ENCODE data around the gene NR2F6.

The NR2F6 gene

DNA sequence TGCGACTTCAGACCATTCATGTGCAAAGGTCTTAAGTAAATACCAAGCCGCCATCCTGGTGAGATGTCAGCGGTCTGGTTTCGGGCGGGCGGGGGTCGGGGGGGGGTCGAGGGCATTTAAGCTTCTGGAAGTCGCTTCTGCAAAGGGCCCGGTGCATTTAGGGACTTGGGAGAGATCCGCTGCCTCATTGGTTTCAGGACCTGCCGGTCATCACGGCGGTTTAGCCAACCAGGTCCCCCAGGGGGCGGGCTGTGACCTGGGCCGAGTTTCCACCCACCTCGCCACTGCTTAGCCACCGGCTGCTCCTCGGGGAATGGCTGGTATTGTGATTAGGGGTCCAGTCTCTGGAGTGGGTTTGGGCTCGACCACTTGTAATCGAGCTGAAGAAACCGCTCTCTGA lies 43.8 kb upstream of the NR2F6 start:
- H3K4me3 ChIP-seq (ENCODE audit: low read depth, low read length), result no peak overlapping the region
- H3K79me2 ChIP-seq, result peaks cover 3% of the 10 kb centered on the region
- H3K4me2 ChIP-seq (ENCODE audit: low read length), result no peak overlapping the region
- H3K4me1 ChIP-seq, result no peaks in the 10 kb centered on the region
- H3K9me3 ChIP-seq (ENCODE audit: control insufficient read depth, low read length), result no peaks in the 10 kb centered on the region
- H3K27me3 ChIP-seq (ENCODE audit: control insufficient read depth, insufficient read depth, low read length), result no peaks in the 10 kb centered on the region
- H3K9ac ChIP-seq, result no peak overlapping the region
- no peaks in the 10 kb centered on the region for H3K36me3 ChIP-seq (ENCODE audit: control insufficient read depth, insufficient read depth, low read length)
- H3K27ac ChIP-seq, result no peak overlapping the region
- H2AFZ ChIP-seq, result no peak overlapping the region
- TF ChIP-seq, protein P1, sequence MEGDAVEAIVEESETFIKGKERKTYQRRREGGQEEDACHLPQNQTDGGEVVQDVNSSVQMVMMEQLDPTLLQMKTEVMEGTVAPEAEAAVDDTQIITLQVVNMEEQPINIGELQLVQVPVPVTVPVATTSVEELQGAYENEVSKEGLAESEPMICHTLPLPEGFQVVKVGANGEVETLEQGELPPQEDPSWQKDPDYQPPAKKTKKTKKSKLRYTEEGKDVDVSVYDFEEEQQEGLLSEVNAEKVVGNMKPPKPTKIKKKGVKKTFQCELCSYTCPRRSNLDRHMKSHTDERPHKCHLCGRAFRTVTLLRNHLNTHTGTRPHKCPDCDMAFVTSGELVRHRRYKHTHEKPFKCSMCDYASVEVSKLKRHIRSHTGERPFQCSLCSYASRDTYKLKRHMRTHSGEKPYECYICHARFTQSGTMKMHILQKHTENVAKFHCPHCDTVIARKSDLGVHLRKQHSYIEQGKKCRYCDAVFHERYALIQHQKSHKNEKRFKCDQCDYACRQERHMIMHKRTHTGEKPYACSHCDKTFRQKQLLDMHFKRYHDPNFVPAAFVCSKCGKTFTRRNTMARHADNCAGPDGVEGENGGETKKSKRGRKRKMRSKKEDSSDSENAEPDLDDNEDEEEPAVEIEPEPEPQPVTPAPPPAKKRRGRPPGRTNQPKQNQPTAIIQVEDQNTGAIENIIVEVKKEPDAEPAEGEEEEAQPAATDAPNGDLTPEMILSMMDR (IDR thresholded peaks at IDR 0.05), result no peak

DNA sequence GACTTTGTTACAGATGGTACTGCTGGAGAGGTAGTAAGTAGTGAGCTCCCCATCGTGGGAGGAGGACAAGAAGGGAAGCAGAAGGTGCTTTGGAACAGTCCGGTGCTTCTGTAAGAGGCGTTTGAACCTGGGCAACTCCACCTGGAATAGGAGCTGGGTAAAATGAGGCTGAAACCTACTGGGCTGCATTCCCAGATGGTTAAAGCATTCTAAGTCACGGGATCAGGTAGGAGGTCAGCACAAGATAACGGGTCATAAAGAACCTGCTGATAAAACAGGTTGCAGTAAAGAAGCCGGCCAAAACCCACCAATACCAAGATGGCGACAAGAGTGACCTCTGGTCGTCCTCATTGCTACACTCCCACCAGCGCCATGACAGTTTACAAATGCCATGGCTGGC lies 41.0 kb upstream of the NR2F6 start:
- Histone ChIP-seq H3K4me2 (ENCODE audit: low read length) (no peak overlapping the region), H3K79me2 (no peaks in the 10 kb centered on the region), H3K4me3 (ENCODE audit: low read depth, low read length) (no peak overlapping the region), H3K36me3 (ENCODE audit: control insufficient read depth, insufficient read depth, low read length) (no peaks in the 10 kb centered on the region), H3K4me1 (no peaks in the 10 kb centered on the region), H3K27me3 (ENCODE audit: control insufficient read depth, insufficient read depth, low read length) (no peaks in the 10 kb centered on the region), H2AFZ (no peak overlapping the region), H3K27ac (no peak overlapping the region), H3K9me3 (ENCODE audit: control insufficient read depth, low read length) (no peaks in the 10 kb centered on the region), H3K9ac (no peak overlapping the region)
- TF ChIP-seq, protein P1 (IDR thresholded peaks at IDR 0.05), result no peak

DNA sequence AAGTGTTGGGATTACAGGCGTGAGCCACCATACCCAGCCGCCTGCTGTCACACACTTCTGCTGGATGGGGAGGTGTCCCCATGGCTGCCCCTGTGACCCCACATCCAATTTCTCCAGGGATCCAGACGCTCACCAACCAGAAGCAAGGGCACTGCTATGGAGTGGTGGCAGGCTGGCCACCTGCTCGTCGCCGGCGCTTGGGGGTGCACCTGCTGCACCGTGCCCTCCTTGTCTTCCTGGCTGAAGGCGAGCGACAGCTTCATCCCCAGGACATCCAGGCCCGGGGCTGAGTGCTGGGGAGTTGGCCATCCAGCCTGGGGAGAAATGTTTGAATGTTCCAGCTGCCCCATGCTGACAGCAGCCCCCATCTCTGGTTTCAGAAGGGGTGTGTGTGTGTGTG lies 40.5 kb upstream of the NR2F6 start:
- no peak overlapping the region for H3K4me3 ChIP-seq (ENCODE audit: low read depth, low read length)
- TF ChIP-seq, protein P1 (IDR thresholded peaks at IDR 0.05), result no peak
- no peak overlapping the region for H3K4me2 ChIP-seq (ENCODE audit: low read length)
- H3K27me3 ChIP-seq (ENCODE audit: control insufficient read depth, insufficient read depth, low read length), result no peaks in the 10 kb centered on the region
- H3K79me2 ChIP-seq, result no peaks in the 10 kb centered on the region
- H3K36me3 ChIP-seq (ENCODE audit: control insufficient read depth, insufficient read depth, low read length), result no peaks in the 10 kb centered on the region
- no peaks in the 10 kb centered on the region for H3K4me1 ChIP-seq
- H3K9me3 ChIP-seq (ENCODE audit: control insufficient read depth, low read length), result no peaks in the 10 kb centered on the region
- H3K9ac ChIP-seq, result no peak overlapping the region
- no peak overlapping the region for H2AFZ ChIP-seq
- H3K27ac ChIP-seq, result no peak overlapping the region

DNA sequence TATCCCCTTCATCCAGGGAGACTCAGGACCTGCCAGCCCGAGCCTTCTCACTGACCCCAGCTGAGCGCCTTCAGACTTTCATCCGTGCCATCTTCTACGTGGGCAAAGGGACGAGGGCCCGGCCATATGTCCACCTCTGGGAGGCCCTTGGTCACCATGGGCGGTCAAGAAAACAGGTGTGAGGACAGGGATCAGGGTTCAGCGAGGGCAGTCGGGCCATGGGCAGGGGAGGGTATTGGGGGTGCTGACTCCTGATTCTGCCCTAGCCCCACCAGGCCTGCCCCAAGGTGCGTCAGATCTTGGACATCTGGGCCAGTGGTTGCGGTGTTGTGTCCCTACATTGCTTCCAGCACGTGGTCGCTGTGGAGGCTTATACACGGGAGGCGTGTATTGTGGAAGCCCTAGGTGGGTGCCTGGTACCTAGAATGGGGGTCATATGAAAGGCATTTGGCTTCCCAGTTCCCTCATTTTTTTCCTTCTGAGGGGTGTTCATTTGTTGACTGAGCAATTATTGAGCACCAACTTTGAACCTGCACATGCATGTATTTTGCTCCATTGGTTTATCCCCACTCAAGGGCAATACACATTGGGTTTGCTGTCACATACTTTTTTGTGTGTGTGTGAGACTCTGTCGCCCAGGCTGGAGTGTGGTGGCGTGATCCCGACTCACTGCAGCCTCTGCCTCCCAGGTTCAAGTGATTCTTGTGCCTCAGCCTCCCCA lies 39.9 kb upstream of the NR2F6 start:
- Histone ChIP-seq H3K4me2 (ENCODE audit: low read length) (no peak overlapping the region), H3K4me1 (no peaks in the 10 kb centered on the region), H3K27me3 (ENCODE audit: control insufficient read depth, insufficient read depth, low read length) (no peaks in the 10 kb centered on the region), H2AFZ (no peak overlapping the region), H3K79me2 (no peaks in the 10 kb centered on the region), H3K27ac (no peak overlapping the region), H3K36me3 (ENCODE audit: control insufficient read depth, insufficient read depth, low read length) (no peaks in the 10 kb centered on the region), H3K9me3 (ENCODE audit: control insufficient read depth, low read length) (no peaks in the 10 kb centered on the region), H3K4me3 (ENCODE audit: low read depth, low read length) (no peak overlapping the region), H3K9ac (no peak overlapping the region)
- TF ChIP-seq, protein P1 (IDR thresholded peaks at IDR 0.05), result no peak

DNA sequence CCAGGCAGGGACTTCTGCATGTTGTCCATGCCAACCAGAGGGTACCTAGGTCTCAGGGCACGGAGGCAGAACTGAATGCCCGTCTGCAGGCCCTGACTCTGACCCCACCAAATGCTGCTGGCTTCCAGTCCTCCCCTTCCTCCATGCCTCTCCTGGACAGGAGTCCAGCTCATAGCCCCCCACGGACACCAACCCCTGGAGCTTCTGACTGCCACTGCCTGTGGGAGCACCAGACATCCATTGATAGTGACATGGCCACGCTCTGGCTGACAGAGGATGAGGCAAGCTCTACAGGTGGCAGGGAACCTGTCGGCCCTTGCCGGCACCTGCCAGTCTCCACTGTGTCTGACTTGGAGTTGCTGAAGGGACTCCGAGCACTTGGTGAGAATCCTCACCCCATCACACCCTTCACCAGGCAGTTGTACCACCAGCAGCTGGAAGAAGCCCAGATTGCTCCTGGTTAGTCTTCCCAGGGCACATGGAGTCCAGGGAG lies 37.8 kb upstream of the NR2F6 start:
- no peak overlapping the region for H3K9ac ChIP-seq
- TF ChIP-seq, protein P1 (IDR thresholded peaks at IDR 0.05), result no peak
- H3K36me3 ChIP-seq (ENCODE audit: control insufficient read depth, insufficient read depth, low read length), result no peaks in the 10 kb centered on the region
- H3K27ac ChIP-seq, result no peak overlapping the region
- H3K9me3 ChIP-seq (ENCODE audit: control insufficient read depth, low read length), result no peaks in the 10 kb centered on the region
- H3K79me2 ChIP-seq, result no peaks in the 10 kb centered on the region
- H3K4me2 ChIP-seq (ENCODE audit: low read length), result no peak overlapping the region
- H3K27me3 ChIP-seq (ENCODE audit: control insufficient read depth, insufficient read depth, low read length), result no peaks in the 10 kb centered on the region
- H3K4me3 ChIP-seq (ENCODE audit: low read depth, low read length), result no peak overlapping the region
- H2AFZ ChIP-seq, result no peak overlapping the region
- no peaks in the 10 kb centered on the region for H3K4me1 ChIP-seq
